ENCODE data around the gene BPGM. TPM values are rescaled to one million over a fixed set of nuclear protein-coding genes. Genes with fewer than 3 reads are reported as not detected.

The BPGM gene
- total RNA-seq, 1 donor from 2014 or later, result 37.4 TPM

DNA sequence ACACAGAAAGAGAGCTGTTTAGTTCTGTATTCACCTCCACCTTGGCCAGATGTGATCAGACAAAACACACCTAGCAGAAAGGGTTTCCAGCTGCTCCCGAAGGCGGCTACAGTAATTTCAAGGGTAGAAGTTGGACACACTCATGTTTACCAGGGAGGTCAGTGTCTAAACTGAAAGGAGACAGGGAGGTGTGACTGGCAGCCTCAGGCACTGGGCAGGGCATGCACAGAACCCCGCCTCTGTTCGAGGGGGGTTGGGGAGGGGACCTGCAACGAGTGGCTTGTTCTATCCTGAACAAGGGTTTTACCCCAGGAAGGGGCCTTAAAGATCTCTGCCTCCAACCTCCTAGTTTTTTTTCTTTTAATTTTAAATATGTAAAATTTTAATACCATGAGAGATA, 49.6 kb downstream of the BPGM start:
- H3K9me3 Mint-ChIP-seq (ENCODE audit: unreplicated experiment), result no peaks in the 10 kb centered on the region

DNA sequence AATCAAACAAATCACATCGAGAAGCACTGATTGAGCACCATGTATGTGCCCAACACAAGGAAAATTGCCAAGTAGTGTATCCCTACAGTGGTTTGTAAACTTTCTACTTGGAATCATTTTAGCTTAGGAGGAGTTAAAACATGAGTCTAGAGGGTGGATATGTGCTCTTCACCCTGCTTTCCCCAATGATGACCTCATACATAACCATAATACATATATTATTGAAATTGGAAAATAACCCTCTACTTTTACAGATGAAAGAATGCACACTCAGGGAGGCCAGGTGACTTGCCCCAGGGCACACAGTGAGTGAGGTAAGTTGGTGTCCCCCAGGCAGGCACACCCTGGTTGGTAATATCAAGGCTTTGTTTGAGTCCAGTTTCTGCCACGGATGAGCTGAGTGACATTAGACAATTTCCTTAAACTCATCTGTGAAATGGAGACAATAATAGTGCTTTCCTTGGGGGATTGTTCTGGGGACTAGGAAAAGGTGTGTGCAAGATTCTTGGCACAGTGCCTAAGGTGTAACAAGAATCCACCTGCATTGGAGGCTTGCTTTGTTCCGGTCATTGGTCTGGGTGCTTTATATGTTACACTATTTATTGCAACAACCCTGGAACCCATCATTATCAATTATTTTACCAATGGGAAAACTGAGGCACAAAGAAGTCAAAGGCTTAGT, 50.7 kb downstream of the BPGM start:
- Histone ChIP-seq H3K79me2 (ENCODE audit: insufficient read depth, low read length) (no peaks in the 10 kb centered on the region), H3K9me3 (ENCODE audit: insufficient read depth, low read depth, low read length) (no peaks in the 10 kb centered on the region), H2AFZ (ENCODE audit: low read depth, low read length) (no peak overlapping the region), H3K4me2 (ENCODE audit: low read length) (no peak overlapping the region), H3K27ac (ENCODE audit: low read depth, low read length) (no peak overlapping the region), H3K4me1 (ENCODE audit: insufficient read depth, low read length) (peaks cover 39% of the 10 kb centered on the region), H3K4me3 (ENCODE audit: insufficient read depth, low read depth, low read length) (no peak overlapping the region), H3K9ac (ENCODE audit: low read length) (no peak overlapping the region), H3K27me3 (ENCODE audit: insufficient read depth, low read length) (no peaks in the 10 kb centered on the region), H4K20me1 (ENCODE audit: insufficient read depth, low read length) (no peaks in the 10 kb centered on the region), H3K36me3 (ENCODE audit: insufficient read depth, low read length) (no peaks in the 10 kb centered on the region)
- no peaks in the 10 kb centered on the region for H3K27me3 Mint-ChIP-seq (ENCODE audit: low read depth, unreplicated experiment)
- no peak overlapping the region for H3K27ac Mint-ChIP-seq (ENCODE audit: unreplicated experiment)
- H3K9me3 Mint-ChIP-seq (ENCODE audit: unreplicated experiment), result no peaks in the 10 kb centered on the region
- peaks cover 2% of the 10 kb centered on the region for H3K36me3 Mint-ChIP-seq (ENCODE audit: low read depth, unreplicated experiment)
- no peak for FAIRE-seq
- TF ChIP-seq EZH2 (IDR thresholded peaks at IDR 0.05; ENCODE audit: insufficient read depth, low read length), result no peak
- TF ChIP-seq, protein P1, sequence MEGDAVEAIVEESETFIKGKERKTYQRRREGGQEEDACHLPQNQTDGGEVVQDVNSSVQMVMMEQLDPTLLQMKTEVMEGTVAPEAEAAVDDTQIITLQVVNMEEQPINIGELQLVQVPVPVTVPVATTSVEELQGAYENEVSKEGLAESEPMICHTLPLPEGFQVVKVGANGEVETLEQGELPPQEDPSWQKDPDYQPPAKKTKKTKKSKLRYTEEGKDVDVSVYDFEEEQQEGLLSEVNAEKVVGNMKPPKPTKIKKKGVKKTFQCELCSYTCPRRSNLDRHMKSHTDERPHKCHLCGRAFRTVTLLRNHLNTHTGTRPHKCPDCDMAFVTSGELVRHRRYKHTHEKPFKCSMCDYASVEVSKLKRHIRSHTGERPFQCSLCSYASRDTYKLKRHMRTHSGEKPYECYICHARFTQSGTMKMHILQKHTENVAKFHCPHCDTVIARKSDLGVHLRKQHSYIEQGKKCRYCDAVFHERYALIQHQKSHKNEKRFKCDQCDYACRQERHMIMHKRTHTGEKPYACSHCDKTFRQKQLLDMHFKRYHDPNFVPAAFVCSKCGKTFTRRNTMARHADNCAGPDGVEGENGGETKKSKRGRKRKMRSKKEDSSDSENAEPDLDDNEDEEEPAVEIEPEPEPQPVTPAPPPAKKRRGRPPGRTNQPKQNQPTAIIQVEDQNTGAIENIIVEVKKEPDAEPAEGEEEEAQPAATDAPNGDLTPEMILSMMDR (IDR thresholded peaks at IDR 0.05; ENCODE audit: insufficient read depth, low read depth, low read length), result no peak
- DNase-seq (ENCODE audit: low read depth), result no peak
- H3K4me3 Mint-ChIP-seq (ENCODE audit: unreplicated experiment), result no peak overlapping the region
- peaks cover 43% of the 10 kb centered on the region for H3K4me1 Mint-ChIP-seq (ENCODE audit: low read depth, unreplicated experiment)

More for the DNA sequence above, 49.6 kb downstream of the BPGM start:
- Histone ChIP-seq H3K9me3 (ENCODE audit: insufficient read depth, low read depth, low read length) (no peaks in the 10 kb centered on the region), H2AFZ (ENCODE audit: low read depth, low read length) (no peak overlapping the region), H3K36me3 (ENCODE audit: insufficient read depth, low read length) (no peaks in the 10 kb centered on the region), H3K4me3 (ENCODE audit: insufficient read depth, low read depth, low read length) (no peak overlapping the region), H3K79me2 (ENCODE audit: insufficient read depth, low read length) (no peaks in the 10 kb centered on the region), H3K4me2 (ENCODE audit: low read length) (no peak overlapping the region), H3K4me1 (ENCODE audit: insufficient read depth, low read length) (peaks cover 41% of the 10 kb centered on the region), H4K20me1 (ENCODE audit: insufficient read depth, low read length) (no peaks in the 10 kb centered on the region), H3K9ac (ENCODE audit: low read length) (no peak overlapping the region), H3K27ac (ENCODE audit: low read depth, low read length) (no peak overlapping the region), H3K27me3 (ENCODE audit: insufficient read depth, low read length) (no peaks in the 10 kb centered on the region)
- Mint-ChIP-seq H3K4me1 (ENCODE audit: low read depth, unreplicated experiment) (peaks cover 52% of the 10 kb centered on the region), H3K36me3 (ENCODE audit: low read depth, unreplicated experiment) (peaks cover 2% of the 10 kb centered on the region), H3K27me3 (ENCODE audit: low read depth, unreplicated experiment) (no peaks in the 10 kb centered on the region), H3K27ac (ENCODE audit: unreplicated experiment) (peak overlapping the region; percentile 85), H3K4me3 (ENCODE audit: unreplicated experiment) (no peak overlapping the region)
- DNase-seq (ENCODE audit: low read depth) (no peak), FAIRE-seq (no peak)
- TF ChIP-seq, protein P1 (IDR thresholded peaks at IDR 0.05; ENCODE audit: insufficient read depth, low read depth, low read length), result no peak
- TF ChIP-seq EZH2 (IDR thresholded peaks at IDR 0.05; ENCODE audit: insufficient read depth, low read length), result no peak

DNA sequence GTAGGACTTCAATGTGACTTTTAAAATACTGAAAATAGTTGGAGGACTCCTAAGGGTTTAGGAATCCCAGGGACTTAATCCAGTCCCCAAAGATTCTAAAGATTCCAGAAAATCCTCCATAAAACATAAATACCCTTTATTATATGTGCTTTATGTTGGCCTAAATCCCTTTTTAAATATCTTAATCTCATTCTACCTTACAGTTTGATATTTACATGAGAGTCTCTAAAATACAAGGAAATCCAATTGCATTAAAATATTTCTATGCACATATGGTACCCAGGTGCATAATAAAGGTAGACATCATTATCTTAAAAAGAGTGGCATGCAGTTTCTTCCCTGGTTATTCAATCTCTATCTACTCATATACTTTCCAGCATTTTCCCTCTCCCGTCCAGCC, 51.8 kb downstream of the BPGM start:
- Histone ChIP-seq H4K20me1 (ENCODE audit: insufficient read depth, low read length) (no peaks in the 10 kb centered on the region), H3K27ac (ENCODE audit: low read depth, low read length) (no peak overlapping the region), H3K36me3 (ENCODE audit: insufficient read depth, low read length) (no peaks in the 10 kb centered on the region), H2AFZ (ENCODE audit: low read depth, low read length) (no peak overlapping the region), H3K9me3 (ENCODE audit: insufficient read depth, low read depth, low read length) (no peaks in the 10 kb centered on the region), H3K4me3 (ENCODE audit: insufficient read depth, low read depth, low read length) (no peak overlapping the region), H3K4me1 (ENCODE audit: insufficient read depth, low read length) (peaks cover 38% of the 10 kb centered on the region), H3K4me2 (ENCODE audit: low read length) (no peak overlapping the region), H3K27me3 (ENCODE audit: insufficient read depth, low read length) (no peaks in the 10 kb centered on the region), H3K79me2 (ENCODE audit: insufficient read depth, low read length) (no peaks in the 10 kb centered on the region), H3K9ac (ENCODE audit: low read length) (no peak overlapping the region)
- FAIRE-seq (no peak), DNase-seq (ENCODE audit: low read depth) (no peak)
- Mint-ChIP-seq H3K27me3 (ENCODE audit: low read depth, unreplicated experiment) (no peaks in the 10 kb centered on the region), H3K36me3 (ENCODE audit: low read depth, unreplicated experiment) (peaks cover 2% of the 10 kb centered on the region), H3K4me1 (ENCODE audit: low read depth, unreplicated experiment) (peaks cover 42% of the 10 kb centered on the region), H3K27ac (ENCODE audit: unreplicated experiment) (no peak overlapping the region), H3K9me3 (ENCODE audit: unreplicated experiment) (no peaks in the 10 kb centered on the region), H3K4me3 (ENCODE audit: unreplicated experiment) (no peak overlapping the region)
- TF ChIP-seq, protein P1 (IDR thresholded peaks at IDR 0.05; ENCODE audit: insufficient read depth, low read depth, low read length), result no peak
- no peak for TF ChIP-seq EZH2 (IDR thresholded peaks at IDR 0.05; ENCODE audit: insufficient read depth, low read length)
